Osteoblast (primary cell): ENCODE measurements around the gene FKRP. TPM values are rescaled to one million over a fixed set of nuclear protein-coding genes. Genes with fewer than 3 reads are reported as not detected.

Experiments used
- DNase-seq: peaks from one replicate; pipeline ENCODE4 v3.0.0; 2011; ENCODE audit warnings: low spot score, mixed read lengths; ENCODE audit not compliant: insufficient read length; ENCODE audit errors: missing footprints
- H2AFZ ChIP-seq: 2 replicates; pipeline ENCODE4 v1.6.0; 2011; ENCODE audit warnings: mild to moderate bottlenecking, low read length
- H3K27ac ChIP-seq: 2 replicates; pipeline ENCODE4 v1.5.1; 2011; ENCODE audit warnings: mild to moderate bottlenecking, low read depth, low read length, moderate library complexity
- H3K27me3 ChIP-seq: 2 replicates; pipeline ENCODE4 v1.6.0; 2012; ENCODE audit warnings: mild to moderate bottlenecking, control low read depth, inconsistent platforms, low read length, moderate library complexity; ENCODE audit not compliant: insufficient read depth
- H3K36me3 ChIP-seq: 2 replicates; pipeline ENCODE4 v1.5.1; 2011; ENCODE audit warnings: mild to moderate bottlenecking, low read length, control low read depth, moderate library complexity; ENCODE audit not compliant: insufficient read depth
- H3K4me1 ChIP-seq: 2 replicates; pipeline ENCODE4 v1.5.1; 2011; ENCODE audit warnings: mild to moderate bottlenecking, low read length, control low read depth, moderate library complexity; ENCODE audit not compliant: insufficient read depth
- H3K4me2 ChIP-seq: 2 replicates; pipeline ENCODE4 v1.6.0; 2011; ENCODE audit warnings: mild to moderate bottlenecking, low read length; ENCODE audit not compliant: insufficient read depth
- H3K4me3 ChIP-seq: fragments of 200-600 bp; sonication (generic); 3 replicates; pipeline ENCODE4 v1.5.1; 2012; ENCODE audit warnings: mild to moderate bottlenecking, low read length, inconsistent platforms; ENCODE audit not compliant: insufficient read depth
- H3K79me2 ChIP-seq: 2 replicates; pipeline ENCODE4 v1.6.0; 2012; ENCODE audit warnings: mild to moderate bottlenecking, low read length, control low read depth, inconsistent platforms; ENCODE audit not compliant: insufficient read depth
- H3K9me3 ChIP-seq: 2 replicates; pipeline ENCODE4 v1.5.1; 2011; ENCODE audit warnings: low read depth, low read length, control low read depth
- H4K20me1 ChIP-seq: 2 replicates; pipeline ENCODE4 v1.6.0; 2012; ENCODE audit warnings: mild to moderate bottlenecking, low read length, control low read depth; ENCODE audit not compliant: insufficient read depth
- CTCF ChIP-seq: IDR thresholded peaks from 2 replicates; pipeline ENCODE4 v1.5.1; 2011; ENCODE audit warnings: mild to moderate bottlenecking, low read depth, low read length, moderate library complexity; ENCODE audit errors: extremely low read depth
- total RNA-seq: library from RNA; depleted of rRNA; stranded (reverse); fragments of >200 nt; gene quantifications from 2 replicates; pipeline ENCODE4 v1.2.3, GENCODE V29; 2012

The FKRP gene
- total RNA-seq, 1 donor: 18.5 TPM

- H4K20me1 ChIP-seq: peaks cover 71% of the 10 kb centered on the region
- TF ChIP-seq CTCF: no peak
- peaks cover 62% of the 10 kb centered on the region for H3K79me2 ChIP-seq
Observed at GRCh38 chr19:46728208-46728607, 17.6 kb upstream of the FKRP start.

GRCh38 chr19:46728693-46729339 is 17.0 kb upstream of the FKRP start:
- H3K9me3 ChIP-seq: no peaks in the 10 kb centered on the region
- H3K27me3 ChIP-seq: no peaks in the 10 kb centered on the region
- no peak overlapping the region for H3K4me2 ChIP-seq
- no peak overlapping the region for H3K4me3 ChIP-seq
- peaks cover 68% of the 10 kb centered on the region for H3K79me2 ChIP-seq
- H3K27ac ChIP-seq: no peak overlapping the region
- peaks cover 75% of the 10 kb centered on the region for H4K20me1 ChIP-seq
- H3K36me3 ChIP-seq: peaks cover 81% of the 10 kb centered on the region
- TF ChIP-seq CTCF: peak; percentile 89
- H3K4me1 ChIP-seq: peaks cover 29% of the 10 kb centered on the region
- H2AFZ ChIP-seq: no peak overlapping the region
- peak; percentile 98 for DNase-seq

More at GRCh38 chr19:46728208-46728607, 17.6 kb upstream of the FKRP start:
- Histone ChIP-seq H2AFZ (no peak overlapping the region), H3K4me3 (no peak overlapping the region), H3K27me3 (no peaks in the 10 kb centered on the region), H3K4me2 (no peak overlapping the region), H3K9me3 (no peaks in the 10 kb centered on the region), H3K27ac (no peak overlapping the region), H3K4me1 (peaks cover 23% of the 10 kb centered on the region), H3K36me3 (peaks cover 82% of the 10 kb centered on the region)
- DNase-seq: no peak

- H3K9me3 ChIP-seq: no peaks in the 10 kb centered on the region
- no peak for DNase-seq
- peaks cover 74% of the 10 kb centered on the region for H3K79me2 ChIP-seq
- no peak for TF ChIP-seq CTCF
- peaks cover 80% of the 10 kb centered on the region for H3K36me3 ChIP-seq
- no peak overlapping the region for H2AFZ ChIP-seq
- H4K20me1 ChIP-seq: peaks cover 79% of the 10 kb centered on the region
- H3K27me3 ChIP-seq: no peaks in the 10 kb centered on the region
- H3K4me2 ChIP-seq: no peak overlapping the region
- peak overlapping the region; percentile 91 for H3K27ac ChIP-seq
- peaks cover 32% of the 10 kb centered on the region for H3K4me1 ChIP-seq
- no peak overlapping the region for H3K4me3 ChIP-seq
Observed at GRCh38 chr19:46729696-46730095, 16.2 kb upstream of the FKRP start.

- Histone ChIP-seq H3K9me3 (no peaks in the 10 kb centered on the region), H3K36me3 (peaks cover 76% of the 10 kb centered on the region)
Observed at GRCh38 chr19:46730187-46730586, 15.7 kb upstream of the FKRP start.

More at GRCh38 chr19:46730187-46730586, 15.7 kb upstream of the FKRP start:
- no peak for DNase-seq
- Histone ChIP-seq H4K20me1 (peaks cover 78% of the 10 kb centered on the region), H2AFZ (no peak overlapping the region), H3K4me3 (no peak overlapping the region), H3K27ac (peak overlapping the region; percentile 91), H3K4me2 (no peak overlapping the region), H3K4me1 (peaks cover 32% of the 10 kb centered on the region), H3K79me2 (peaks cover 76% of the 10 kb centered on the region), H3K27me3 (no peaks in the 10 kb centered on the region)
- no peak for TF ChIP-seq CTCF
